Measurements from ENCODE around the gene KIRREL3. TPM values are rescaled to one million over a fixed set of nuclear protein-coding genes. Genes with fewer than 3 reads are reported as not detected.
A peak's percentile ranks its signal among the peaks of the same experiment; 100 is the strongest.

Gene KIRREL3
- polyA plus RNA-seq, 1 of the 3 experiments (the other 2 are of a cell fraction) = 3.7 TPM

DNA sequence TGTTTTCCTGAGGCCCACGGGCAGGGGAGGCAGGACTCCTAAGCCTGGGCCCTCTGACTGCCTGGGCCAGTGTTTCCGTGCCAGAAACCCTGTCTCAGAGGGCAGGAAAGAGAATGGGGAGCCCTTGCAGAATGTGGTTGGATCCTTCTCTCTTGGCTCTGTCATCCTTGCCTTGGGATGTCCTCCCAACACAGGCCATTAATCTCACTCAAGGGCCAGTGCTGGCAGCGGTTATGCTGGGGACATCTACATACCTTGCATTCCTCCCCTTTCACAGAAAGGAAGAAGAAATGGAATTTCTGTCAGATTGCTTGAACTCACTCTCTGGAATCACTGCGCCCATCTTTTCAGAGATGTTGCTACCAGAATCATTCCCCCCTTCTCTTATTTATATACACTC, 296.9 kb downstream of the KIRREL3 start:
- no peaks in the 10 kb centered on the region for H3F3A ChIP-seq (replicated peaks; ENCODE audit: insufficient read depth)
- H3K27ac ChIP-seq (ENCODE audit: low read depth in 2 of 2, low read length in 1 of 2) = no peak overlapping the region
- H3K9ac ChIP-seq = no peak overlapping the region
- H3K4me3 ChIP-seq (ENCODE audit: low read depth in 2 of 2, low read length in 1 of 2) = no peak overlapping the region
- ChIA-PET CTCF (interaction anchor here (0.9 to 2.4 kb wide), 2 partner anchors 13 to 95 kb away, joined by 3 to 8 read pairs; no protein-coding TSS in a partner anchor), POLR2A (no interaction called here)
- no peaks in the 10 kb centered on the region for H4K20me1 ChIP-seq (ENCODE audit: insufficient read depth)
- H3K4me1 ChIP-seq (ENCODE audit: control insufficient read depth in 1 of 2, insufficient read depth in 2 of 2, low read depth in 1 of 2, low read length in 1 of 2) = peaks cover 0 to 14% of the 10 kb centered on the region in 2 experiments; a peak in 1 of 4 replicates
- TF ChIP-seq, protein P1, sequence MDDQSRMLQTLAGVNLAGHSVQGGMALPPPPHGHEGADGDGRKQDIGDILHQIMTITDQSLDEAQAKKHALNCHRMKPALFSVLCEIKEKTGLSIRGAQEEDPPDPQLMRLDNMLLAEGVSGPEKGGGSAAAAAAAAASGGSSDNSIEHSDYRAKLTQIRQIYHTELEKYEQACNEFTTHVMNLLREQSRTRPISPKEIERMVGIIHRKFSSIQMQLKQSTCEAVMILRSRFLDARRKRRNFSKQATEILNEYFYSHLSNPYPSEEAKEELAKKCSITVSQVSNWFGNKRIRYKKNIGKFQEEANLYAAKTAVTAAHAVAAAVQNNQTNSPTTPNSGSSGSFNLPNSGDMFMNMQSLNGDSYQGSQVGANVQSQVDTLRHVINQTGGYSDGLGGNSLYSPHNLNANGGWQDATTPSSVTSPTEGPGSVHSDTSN (IDR thresholded peaks at IDR 0.05) = peak; percentile 78
- TF ChIP-seq MXI1 (IDR thresholded peaks at IDR 0.05; ENCODE audit: low read depth, low read length) = no peak
- no peak overlapping the region for H2AFZ ChIP-seq (ENCODE audit: low read depth)
- H3K36me3 ChIP-seq (replicated peaks in 1 of 2; ENCODE audit: control insufficient read depth in 1 of 2, insufficient read depth in 2 of 2, low read length in 1 of 2) = no peaks in the 10 kb centered on the region
- H3K79me2 ChIP-seq (ENCODE audit: insufficient read depth) = no peaks in the 10 kb centered on the region
- no peak for DNase-seq
- H3K9me2 ChIP-seq = no peaks in the 10 kb centered on the region
- H3K4me2 ChIP-seq = no peak overlapping the region
- H3K27me3 ChIP-seq (ENCODE audit: insufficient read depth) = no peaks in the 10 kb centered on the region
- 74% methylated on average over 4 of the region's 4 CpGs for WGBS (ENCODE audit: low lambda C conversion rate)
- H3K9me3 ChIP-seq = no peaks in the 10 kb centered on the region

DNA sequence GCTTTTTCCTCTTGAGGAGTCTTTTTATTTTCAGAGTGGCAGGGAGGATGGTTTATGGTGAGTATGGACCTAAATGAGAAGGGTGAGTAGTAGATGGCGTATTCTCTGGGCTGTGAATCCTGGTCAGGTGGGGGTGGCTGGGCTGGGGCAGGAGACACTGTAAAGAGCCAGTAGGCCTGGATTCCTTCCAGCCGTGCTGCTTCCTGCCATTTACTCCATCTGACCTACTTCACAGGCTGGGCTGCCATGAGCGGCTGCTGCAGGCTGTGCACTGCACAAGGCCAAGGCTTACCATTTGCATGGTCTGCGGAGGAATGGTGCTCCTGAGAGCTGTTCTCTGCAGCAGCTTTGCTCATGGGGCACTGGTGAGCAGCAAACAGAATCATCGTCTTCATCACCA, 297.6 kb downstream of the KIRREL3 start:
- Histone ChIP-seq H3K4me3 (ENCODE audit: low read depth in 2 of 2, low read length in 1 of 2) (no peak overlapping the region), H3F3A (replicated peaks; ENCODE audit: insufficient read depth) (no peaks in the 10 kb centered on the region), H2AFZ (ENCODE audit: low read depth) (no peak overlapping the region), H3K4me2 (no peak overlapping the region), H3K9ac (no peak overlapping the region), H3K36me3 (replicated peaks in 1 of 2; ENCODE audit: control insufficient read depth in 1 of 2, insufficient read depth in 2 of 2, low read length in 1 of 2) (no peaks in the 10 kb centered on the region), H4K20me1 (ENCODE audit: insufficient read depth) (no peaks in the 10 kb centered on the region), H3K27ac (ENCODE audit: low read depth in 2 of 2, low read length in 1 of 2) (no peak overlapping the region), H3K9me2 (no peaks in the 10 kb centered on the region), H3K4me1 (ENCODE audit: control insufficient read depth in 1 of 2, insufficient read depth in 2 of 2, low read depth in 1 of 2, low read length in 1 of 2) (peaks cover 0 to 14% of the 10 kb centered on the region in 2 experiments; a peak in 1 of 4 replicates), H3K9me3 (no peaks in the 10 kb centered on the region), H3K27me3 (ENCODE audit: insufficient read depth) (no peaks in the 10 kb centered on the region), H3K79me2 (ENCODE audit: insufficient read depth) (no peaks in the 10 kb centered on the region)
- TF ChIP-seq IRF3 (IDR thresholded peaks at IDR 0.05; ENCODE audit: low read depth, low read length) = no peak
- ChIA-PET CTCF (interaction anchor here (0.6 to 2.4 kb wide), 5 partner anchors 13 to 262 kb away, joined by 3 to 8 read pairs (median 4); no protein-coding TSS in a partner anchor), POLR2A (no interaction called here)
- peak; percentile 65 for DNase-seq
- 100% methylated on average over 4 of the region's 5 CpGs for WGBS (ENCODE audit: low lambda C conversion rate)

GRCh38 chr11:126702165-126702720, 298.3 kb downstream of the KIRREL3 start:
- no peak for TF ChIP-seq RAD21 (IDR thresholded peaks at IDR 0.05; ENCODE audit: low read length)
- no peak for TF ChIP-seq TCF12 (IDR thresholded peaks at IDR 0.05)
- TF ChIP-seq, protein P2, sequence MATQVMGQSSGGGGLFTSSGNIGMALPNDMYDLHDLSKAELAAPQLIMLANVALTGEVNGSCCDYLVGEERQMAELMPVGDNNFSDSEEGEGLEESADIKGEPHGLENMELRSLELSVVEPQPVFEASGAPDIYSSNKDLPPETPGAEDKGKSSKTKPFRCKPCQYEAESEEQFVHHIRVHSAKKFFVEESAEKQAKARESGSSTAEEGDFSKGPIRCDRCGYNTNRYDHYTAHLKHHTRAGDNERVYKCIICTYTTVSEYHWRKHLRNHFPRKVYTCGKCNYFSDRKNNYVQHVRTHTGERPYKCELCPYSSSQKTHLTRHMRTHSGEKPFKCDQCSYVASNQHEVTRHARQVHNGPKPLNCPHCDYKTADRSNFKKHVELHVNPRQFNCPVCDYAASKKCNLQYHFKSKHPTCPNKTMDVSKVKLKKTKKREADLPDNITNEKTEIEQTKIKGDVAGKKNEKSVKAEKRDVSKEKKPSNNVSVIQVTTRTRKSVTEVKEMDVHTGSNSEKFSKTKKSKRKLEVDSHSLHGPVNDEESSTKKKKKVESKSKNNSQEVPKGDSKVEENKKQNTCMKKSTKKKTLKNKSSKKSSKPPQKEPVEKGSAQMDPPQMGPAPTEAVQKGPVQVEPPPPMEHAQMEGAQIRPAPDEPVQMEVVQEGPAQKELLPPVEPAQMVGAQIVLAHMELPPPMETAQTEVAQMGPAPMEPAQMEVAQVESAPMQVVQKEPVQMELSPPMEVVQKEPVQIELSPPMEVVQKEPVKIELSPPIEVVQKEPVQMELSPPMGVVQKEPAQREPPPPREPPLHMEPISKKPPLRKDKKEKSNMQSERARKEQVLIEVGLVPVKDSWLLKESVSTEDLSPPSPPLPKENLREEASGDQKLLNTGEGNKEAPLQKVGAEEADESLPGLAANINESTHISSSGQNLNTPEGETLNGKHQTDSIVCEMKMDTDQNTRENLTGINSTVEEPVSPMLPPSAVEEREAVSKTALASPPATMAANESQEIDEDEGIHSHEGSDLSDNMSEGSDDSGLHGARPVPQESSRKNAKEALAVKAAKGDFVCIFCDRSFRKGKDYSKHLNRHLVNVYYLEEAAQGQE (IDR thresholded peaks at IDR 0.05; ENCODE audit: low read depth, low read length) = no peak
- TF ChIP-seq SIN3A (IDR thresholded peaks at IDR 0.05; ENCODE audit: borderline replicate concordance, low read depth, low read length) = no peak
- no peak for TF ChIP-seq YY1 (IDR thresholded peaks at IDR 0.05; ENCODE audit: low read depth)
- TF ChIP-seq TAF1 (IDR thresholded peaks at IDR 0.05; ENCODE audit: borderline replicate concordance, low read depth, low read length) = no peak
- no peak for TF ChIP-seq FOXM1 (IDR thresholded peaks at IDR 0.05; ENCODE audit: low read depth)
- H3K27ac ChIP-seq (ENCODE audit: low read depth in 2 of 2, low read length in 1 of 2) = no peak overlapping the region
- POLR2A ChIA-PET = no interaction called here
- H3K27me3 ChIP-seq (ENCODE audit: insufficient read depth) = no peaks in the 10 kb centered on the region
- DNase-seq = no peak
- H3K9ac ChIP-seq = no peak overlapping the region
- H3K4me2 ChIP-seq = no peak overlapping the region
- H3K79me2 ChIP-seq (ENCODE audit: insufficient read depth) = no peaks in the 10 kb centered on the region
- 81% methylated on average over 6 of the region's 7 CpGs for WGBS (ENCODE audit: low lambda C conversion rate)
- H2AFZ ChIP-seq (ENCODE audit: low read depth) = no peak overlapping the region
- no peaks in the 10 kb centered on the region for H3K9me3 ChIP-seq
- no peaks in the 10 kb centered on the region for H3K36me3 ChIP-seq (replicated peaks in 1 of 2; ENCODE audit: control insufficient read depth in 1 of 2, insufficient read depth in 2 of 2, low read length in 1 of 2)
- H3K4me1 ChIP-seq (ENCODE audit: control insufficient read depth in 1 of 2, insufficient read depth in 2 of 2, low read depth in 1 of 2, low read length in 1 of 2) = peaks cover 0 to 14% of the 10 kb centered on the region in 2 experiments; a peak in 1 of 4 replicates
- H3K9me2 ChIP-seq = no peaks in the 10 kb centered on the region
- no peaks in the 10 kb centered on the region for H4K20me1 ChIP-seq (ENCODE audit: insufficient read depth)
- CTCF ChIA-PET = interaction anchor here (1.4 to 1.5 kb wide), 3 partner anchors 14 to 644 kb away, joined by 3 to 8 read pairs (median 4); no protein-coding TSS in a partner anchor
- no peaks in the 10 kb centered on the region for H3F3A ChIP-seq (replicated peaks; ENCODE audit: insufficient read depth)
- H3K4me3 ChIP-seq (ENCODE audit: low read depth in 2 of 2, low read length in 1 of 2) = no peak overlapping the region

Data from SK-N-SH (cell line).